Mesothelial cell of epicardium (in vitro differentiated cells): Measurements from ENCODE around the gene ERC2. TPM values are rescaled to one million over a fixed set of nuclear protein-coding genes. Genes with fewer than 3 reads are reported as not detected.

ENCODE experiments used
- DNase-seq, 2 experiments: peaks; one replicate each; pipeline ENCODE4 v3.0.0; 2021; ENCODE audit warnings: low spot score in 2 of 2; ENCODE audit not compliant: unreplicated experiment in 2 of 2
- H3K27ac Mint-ChIP-seq: 2 replicates; pipeline ENCODE4 v1.8.0; 2021; ENCODE audit warnings: mixed read lengths
- H3K27me3 Mint-ChIP-seq: 2 replicates; pipeline ENCODE4 v1.8.0; 2021; ENCODE audit warnings: low read depth, mixed read lengths
- H3K36me3 Mint-ChIP-seq: 2 replicates; pipeline ENCODE4 v1.8.0; 2021; ENCODE audit warnings: mixed read lengths
- H3K4me1 Mint-ChIP-seq: 2 replicates; pipeline ENCODE4 v1.8.0; 2021; ENCODE audit warnings: mixed read lengths
- H3K4me3 Mint-ChIP-seq: 2 replicates; pipeline ENCODE4 v1.8.0; 2021; ENCODE audit warnings: mild to moderate bottlenecking, moderate library complexity, mixed read lengths
- H3K9me3 Mint-ChIP-seq: 2 replicates; pipeline ENCODE4 v1.8.0; 2021; ENCODE audit warnings: mixed read lengths
- CTCF ChIP-seq: fragments of 200-600 bp; sonication (generic); IDR thresholded peaks from one replicate; pipeline ENCODE4 v1.5.0; 2021; ENCODE audit warnings: antibody characterized with exemption; ENCODE audit not compliant: unreplicated experiment
- total RNA-seq: library from RNA; stranded (reverse); gene quantifications from 3 replicates; pipeline ENCODE4 v1.2.1, GENCODE V29; 2021

The ERC2 gene
- total RNA-seq, 1 donor from 2014 or later: 15.6 TPM

DNA sequence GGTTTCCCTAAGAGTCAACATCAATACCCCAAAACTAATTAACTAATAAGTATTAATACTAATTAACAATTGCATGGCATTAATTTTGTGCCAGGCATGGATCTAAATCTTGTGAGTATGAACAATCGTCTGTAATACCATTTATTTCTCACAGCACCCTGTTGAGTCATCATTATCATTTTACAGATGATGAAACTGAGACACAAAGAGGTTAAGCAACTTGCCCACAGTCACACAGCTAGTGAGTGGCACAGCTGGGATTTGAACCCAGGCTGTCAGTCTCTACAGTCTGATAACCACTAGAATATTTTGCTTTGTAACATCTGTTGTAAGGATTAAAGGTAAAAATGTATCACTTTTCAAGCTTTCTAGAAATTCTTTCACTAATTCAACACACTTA lies 557.7 kb downstream of the ERC2 start:
- TF ChIP-seq CTCF: no peak
- H3K36me3 Mint-ChIP-seq: no peaks in the 10 kb centered on the region
- no peak for DNase-seq
- peaks cover 2% of the 10 kb centered on the region for H3K27me3 Mint-ChIP-seq
- H3K27ac Mint-ChIP-seq: no peak overlapping the region
- H3K4me1 Mint-ChIP-seq: peaks cover 22% of the 10 kb centered on the region
- no peaks in the 10 kb centered on the region for H3K9me3 Mint-ChIP-seq
- H3K4me3 Mint-ChIP-seq: no peak overlapping the region

- H3K36me3 Mint-ChIP-seq: no peaks in the 10 kb centered on the region
- TF ChIP-seq CTCF: no peak
Measured at GRCh38 chr3:55909373-55909772, 558.9 kb downstream of the ERC2 start.

GRCh38 chr3:55907616-55908015 lies 560.7 kb downstream of the ERC2 start:
- Mint-ChIP-seq H3K9me3 (no peaks in the 10 kb centered on the region), H3K36me3 (no peaks in the 10 kb centered on the region), H3K4me3 (no peak overlapping the region), H3K27me3 (peaks cover 6% of the 10 kb centered on the region), H3K27ac (no peak overlapping the region), H3K4me1 (peaks cover 22% of the 10 kb centered on the region)
- DNase-seq: no peak
- TF ChIP-seq CTCF: no peak

More at GRCh38 chr3:55909373-55909772, 558.9 kb downstream of the ERC2 start:
- H3K27ac Mint-ChIP-seq: peak overlapping the region; percentile 30
- H3K4me3 Mint-ChIP-seq: no peak overlapping the region
- no peak for DNase-seq
- H3K4me1 Mint-ChIP-seq: peaks cover 22% of the 10 kb centered on the region
- peaks cover 5% of the 10 kb centered on the region for H3K27me3 Mint-ChIP-seq
- no peaks in the 10 kb centered on the region for H3K9me3 Mint-ChIP-seq

DNA sequence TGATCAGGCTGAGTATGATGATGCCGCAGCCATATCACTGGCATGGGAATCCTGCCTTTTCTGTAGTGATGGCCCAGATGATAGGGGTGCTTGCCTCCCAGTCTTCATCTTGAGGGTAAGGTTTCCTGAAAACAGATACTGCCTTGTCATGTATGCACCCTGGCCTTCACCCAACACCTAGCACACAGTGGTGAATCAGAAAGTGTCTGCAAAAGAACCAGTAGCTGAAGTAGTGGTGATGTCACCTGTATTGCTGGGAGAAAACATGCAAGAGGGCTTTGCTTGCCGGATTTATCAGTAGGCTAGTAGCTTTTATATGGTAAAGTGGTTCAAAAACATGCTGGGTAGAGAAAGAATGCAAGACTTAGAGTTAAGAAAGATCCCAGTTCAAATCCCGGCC lies 561.4 kb downstream of the ERC2 start:
- H3K27ac Mint-ChIP-seq: no peak overlapping the region
- no peak for DNase-seq
- TF ChIP-seq CTCF: no peak
- H3K36me3 Mint-ChIP-seq: no peaks in the 10 kb centered on the region
- H3K27me3 Mint-ChIP-seq: peaks cover 6% of the 10 kb centered on the region
- no peak overlapping the region for H3K4me3 Mint-ChIP-seq
- peaks cover 24% of the 10 kb centered on the region for H3K4me1 Mint-ChIP-seq
- H3K9me3 Mint-ChIP-seq: no peaks in the 10 kb centered on the region

DNA sequence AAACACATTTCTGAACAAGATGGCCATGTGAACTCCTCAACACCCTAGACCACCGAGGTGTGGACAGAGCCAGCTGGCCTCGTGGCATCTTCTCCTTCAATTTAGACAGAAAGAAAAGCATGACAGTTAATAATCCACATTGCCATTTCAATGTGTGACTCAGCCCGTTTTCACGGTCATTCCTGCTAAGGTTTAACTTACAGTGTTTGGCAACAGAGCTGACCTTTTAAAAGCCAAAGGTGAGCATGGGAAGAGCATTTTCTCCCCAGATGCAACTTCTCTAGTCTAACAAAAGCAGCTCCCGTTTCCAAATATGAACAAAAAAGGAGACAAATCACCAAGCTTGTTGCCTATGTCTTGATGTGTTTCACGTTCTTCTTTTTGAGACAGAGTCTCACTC lies 563.6 kb downstream of the ERC2 start:
- Mint-ChIP-seq H3K4me1 (peaks cover 13% of the 10 kb centered on the region), H3K36me3 (no peaks in the 10 kb centered on the region), H3K9me3 (no peaks in the 10 kb centered on the region), H3K27ac (no peak overlapping the region), H3K4me3 (no peak overlapping the region), H3K27me3 (peaks cover 14% of the 10 kb centered on the region)
- no peak for TF ChIP-seq CTCF
- DNase-seq: no peak

- Mint-ChIP-seq H3K4me1 (peaks cover 8% of the 10 kb centered on the region), H3K9me3 (no peaks in the 10 kb centered on the region)
Measured at GRCh38 chr3:55903680-55904079, 564.6 kb downstream of the ERC2 start.

More at GRCh38 chr3:55903680-55904079, 564.6 kb downstream of the ERC2 start:
- no peak for DNase-seq
- H3K36me3 Mint-ChIP-seq: no peaks in the 10 kb centered on the region
- H3K27ac Mint-ChIP-seq: no peak overlapping the region
- TF ChIP-seq CTCF: no peak
- H3K27me3 Mint-ChIP-seq: peaks cover 14% of the 10 kb centered on the region
- H3K4me3 Mint-ChIP-seq: no peak overlapping the region
